ENCODE results near the gene SERPINB7. TPM values are rescaled to one million over a fixed set of nuclear protein-coding genes. Genes with fewer than 3 reads are reported as not detected.

Gene SERPINB7
- total and polyA plus RNA-seq, 10 of the 15 experiments (the other 5 are each of a cell fraction or from before 2014, with no cell fraction given), result not detected

DNA sequence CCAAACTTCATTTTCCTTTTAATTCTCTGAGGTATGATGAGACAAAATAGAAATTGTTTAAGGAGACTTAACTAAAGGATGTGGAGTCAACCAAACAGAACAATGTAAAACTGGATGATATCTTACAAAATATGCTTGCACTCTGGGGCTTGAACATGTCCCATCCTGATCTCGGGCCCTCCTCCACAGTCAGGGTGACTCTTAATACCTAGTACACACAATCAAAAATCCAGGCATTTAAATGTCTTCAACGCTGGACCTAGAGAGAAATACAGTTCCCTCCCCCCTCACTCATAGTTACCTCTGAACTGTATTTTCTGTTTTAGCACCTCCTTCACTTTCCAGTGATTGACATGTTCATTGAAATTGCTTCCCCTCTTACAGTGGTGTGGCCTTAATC is 75.4 kb downstream of the SERPINB7 start:
- WGBS (ENCODE audit: insufficient coverage, insufficient replicate concordance, low lambda C conversion rate, missing lambda C conversion rate), result 39% methylated on average over 2 of the region's 2 CpGs
- Histone ChIP-seq H3K79me2 (ENCODE audit: control insufficient read depth, insufficient read depth, low read length) (no peaks in the 10 kb centered on the region), H3K4me2 (ENCODE audit: control insufficient read depth, insufficient read depth) (no peak overlapping the region), H2AFZ (ENCODE audit: control insufficient read depth, low read depth, low read length) (no peak overlapping the region), H3K4me1 (ENCODE audit: control insufficient read depth, insufficient read depth, low read length) (no peaks in the 10 kb centered on the region), H3K9ac (ENCODE audit: control insufficient read depth, insufficient read depth, low read length) (no peak overlapping the region), H3K4me3 (no peak overlapping the region), H4K20me1 (ENCODE audit: control insufficient read depth, insufficient read depth) (no peaks in the 10 kb centered on the region), H3K27me3 (replicated peaks in 1 of 2; ENCODE audit: control insufficient read depth in 2 of 2, insufficient read depth in 2 of 2, low read length in 1 of 2) (peaks cover 0 to 2% of the 10 kb centered on the region in 2 experiments; a peak in 2 of 4 replicates), H3K36me3 (ENCODE audit: control insufficient read depth in 2 of 2, insufficient read depth in 2 of 2, low read length in 1 of 2) (no peaks in the 10 kb centered on the region), H3K9me3 (replicated peaks; ENCODE audit: control insufficient read depth, insufficient read depth, low read length) (no peaks in the 10 kb centered on the region), H3K27ac (ENCODE audit: control insufficient read depth, insufficient read depth) (no peak overlapping the region)
- ChIA-PET RAD21 (ENCODE audit: unreplicated experiment) (no interaction called here), POLR2A (no interaction called here), SMC1A (ENCODE audit: uncharacterized antibody, unreplicated experiment) (no interaction called here), CTCF (no interaction called here)
- in situ Hi-C loops (cut with MboI), result no loop called here
- intact Hi-C loops (cut with micrococcal nuclease; ENCODE audit: unreplicated experiment), result loop anchor here (1.0 kb wide), 1 partner anchor 86 kb away; no protein-coding TSS in a partner anchor
- TF ChIP-seq, protein P1, sequence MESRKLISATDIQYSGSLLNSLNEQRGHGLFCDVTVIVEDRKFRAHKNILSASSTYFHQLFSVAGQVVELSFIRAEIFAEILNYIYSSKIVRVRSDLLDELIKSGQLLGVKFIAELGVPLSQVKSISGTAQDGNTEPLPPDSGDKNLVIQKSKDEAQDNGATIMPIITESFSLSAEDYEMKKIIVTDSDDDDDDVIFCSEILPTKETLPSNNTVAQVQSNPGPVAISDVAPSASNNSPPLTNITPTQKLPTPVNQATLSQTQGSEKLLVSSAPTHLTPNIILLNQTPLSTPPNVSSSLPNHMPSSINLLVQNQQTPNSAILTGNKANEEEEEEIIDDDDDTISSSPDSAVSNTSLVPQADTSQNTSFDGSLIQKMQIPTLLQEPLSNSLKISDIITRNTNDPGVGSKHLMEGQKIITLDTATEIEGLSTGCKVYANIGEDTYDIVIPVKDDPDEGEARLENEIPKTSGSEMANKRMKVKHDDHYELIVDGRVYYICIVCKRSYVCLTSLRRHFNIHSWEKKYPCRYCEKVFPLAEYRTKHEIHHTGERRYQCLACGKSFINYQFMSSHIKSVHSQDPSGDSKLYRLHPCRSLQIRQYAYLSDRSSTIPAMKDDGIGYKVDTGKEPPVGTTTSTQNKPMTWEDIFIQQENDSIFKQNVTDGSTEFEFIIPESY (IDR thresholded peaks at IDR 0.05), result no peak
- ATAC-seq (no peak; the same call in 2 of the 3 replicates), FAIRE-seq (no peak), DNase-seq (ENCODE audit: low read depth, low spot score) (no peak)
- BruUV-seq (replicated peaks), result no TSS peak

Other genes with a start within 250 kb of the SERPINB7 start
Only the 7 nearest of the 9 such genes appear.
- gene SERPINB13, start 188.1 kb upstream of the SERPINB7 start, total RNA-seq (2014; rRNA removed), result not detected in 2 replicates
- gene SERPINB13, start 188.1 kb upstream of the SERPINB7 start, total RNA-seq (2014; rRNA removed; fragmentation: Illumina TruSeq; extraction: Trizol), result not detected in 2 replicates
- not detected in 2 replicates for gene SERPINB13, start 188.1 kb upstream of the SERPINB7 start, total RNA-seq (2021)
- not detected in 2 replicates for gene SERPINB13, start 188.1 kb upstream of the SERPINB7 start, polyA plus RNA-seq (2011; rRNA removed)
- not detected in 2 replicates for gene SERPINB13, start 188.1 kb upstream of the SERPINB7 start, polyA plus RNA-seq (2014; fragmentation: Illumina TruSeq; extraction: Trizol)
- not detected for gene SERPINB13, start 188.1 kb upstream of the SERPINB7 start, polyA plus RNA-seq (2014; fragmentation: Nextera tagmentation; extraction: Ambion mirVana)
- gene SERPINB13, start 188.1 kb upstream of the SERPINB7 start, polyA plus RNA-seq (2014; rRNA removed), result not detected in 2 replicates
- not detected for gene SERPINB13, start 188.1 kb upstream of the SERPINB7 start, polyA plus RNA-seq (2016; fragmentation: Nextera tagmentation; extraction: Ambion mirVana)
- not detected in 2 replicates for gene SERPINB4, start 131.2 kb upstream of the SERPINB7 start, total RNA-seq (2014; rRNA removed)
- gene SERPINB4, start 131.2 kb upstream of the SERPINB7 start, total RNA-seq (2014; rRNA removed; fragmentation: Illumina TruSeq; extraction: Trizol), result not detected in 2 replicates
- not detected in 2 replicates for gene SERPINB4, start 131.2 kb upstream of the SERPINB7 start, total RNA-seq (2021)
- gene SERPINB4, start 131.2 kb upstream of the SERPINB7 start, polyA plus RNA-seq (2011; rRNA removed), result not detected in 2 replicates
- not detected in 2 replicates for gene SERPINB4, start 131.2 kb upstream of the SERPINB7 start, polyA plus RNA-seq (2014; fragmentation: Illumina TruSeq; extraction: Trizol)
- not detected for gene SERPINB4, start 131.2 kb upstream of the SERPINB7 start, polyA plus RNA-seq (2014; fragmentation: Nextera tagmentation; extraction: Ambion mirVana)
- gene SERPINB4, start 131.2 kb upstream of the SERPINB7 start, polyA plus RNA-seq (2014; rRNA removed), result not detected in 2 replicates
- gene SERPINB4, start 131.2 kb upstream of the SERPINB7 start, polyA plus RNA-seq (2016; fragmentation: Nextera tagmentation; extraction: Ambion mirVana), result not detected
- not detected in 2 replicates for gene SERPINB3, start 113.5 kb upstream of the SERPINB7 start, total RNA-seq (2014; rRNA removed)
- gene SERPINB3, start 113.5 kb upstream of the SERPINB7 start, total RNA-seq (2014; rRNA removed; fragmentation: Illumina TruSeq; extraction: Trizol), result not detected in 2 replicates
- not detected in 2 replicates for gene SERPINB3, start 113.5 kb upstream of the SERPINB7 start, total RNA-seq (2021)
- not detected in 2 replicates for gene SERPINB3, start 113.5 kb upstream of the SERPINB7 start, polyA plus RNA-seq (2011; rRNA removed)
- not detected in 2 replicates for gene SERPINB3, start 113.5 kb upstream of the SERPINB7 start, polyA plus RNA-seq (2014; fragmentation: Illumina TruSeq; extraction: Trizol)
- gene SERPINB3, start 113.5 kb upstream of the SERPINB7 start, polyA plus RNA-seq (2014; fragmentation: Nextera tagmentation; extraction: Ambion mirVana), result not detected
- gene SERPINB3, start 113.5 kb upstream of the SERPINB7 start, polyA plus RNA-seq (2014; rRNA removed), result not detected in 2 replicates
- not detected for gene SERPINB3, start 113.5 kb upstream of the SERPINB7 start, polyA plus RNA-seq (2016; fragmentation: Nextera tagmentation; extraction: Ambion mirVana)
- gene SERPINB11, start 72.5 kb upstream of the SERPINB7 start, total RNA-seq (2014; rRNA removed), result not detected in 2 replicates
- gene SERPINB11, start 72.5 kb upstream of the SERPINB7 start, total RNA-seq (2014; rRNA removed; fragmentation: Illumina TruSeq; extraction: Trizol), result not detected in 2 replicates
- gene SERPINB11, start 72.5 kb upstream of the SERPINB7 start, total RNA-seq (2021), result not detected in 2 replicates
- not detected in 2 replicates for gene SERPINB11, start 72.5 kb upstream of the SERPINB7 start, polyA plus RNA-seq (2011; rRNA removed)
- gene SERPINB11, start 72.5 kb upstream of the SERPINB7 start, polyA plus RNA-seq (2014; fragmentation: Illumina TruSeq; extraction: Trizol), result not detected in 2 replicates
- gene SERPINB11, start 72.5 kb upstream of the SERPINB7 start, polyA plus RNA-seq (2014; fragmentation: Nextera tagmentation; extraction: Ambion mirVana), result not detected
- gene SERPINB11, start 72.5 kb upstream of the SERPINB7 start, polyA plus RNA-seq (2014; rRNA removed), result not detected in 2 replicates
- not detected for gene SERPINB11, start 72.5 kb upstream of the SERPINB7 start, polyA plus RNA-seq (2016; fragmentation: Nextera tagmentation; extraction: Ambion mirVana)
- gene SERPINB2, start 112.3 kb downstream of the SERPINB7 start, total RNA-seq (2014; rRNA removed), result 12.2 and 19.0 TPM in 2 replicates
- 12.2 and 12.9 TPM in 2 replicates for gene SERPINB2, start 112.3 kb downstream of the SERPINB7 start, total RNA-seq (2014; rRNA removed; fragmentation: Illumina TruSeq; extraction: Trizol)
- gene SERPINB2, start 112.3 kb downstream of the SERPINB7 start, total RNA-seq (2021), result 9.6 and 12.5 TPM in 2 replicates
- 25.3 and 32.2 TPM in 2 replicates for gene SERPINB2, start 112.3 kb downstream of the SERPINB7 start, polyA plus RNA-seq (2011; rRNA removed)
- 19.2 and 22.2 TPM in 2 replicates for gene SERPINB2, start 112.3 kb downstream of the SERPINB7 start, polyA plus RNA-seq (2014; fragmentation: Illumina TruSeq; extraction: Trizol)
- gene SERPINB2, start 112.3 kb downstream of the SERPINB7 start, polyA plus RNA-seq (2014; fragmentation: Nextera tagmentation; extraction: Ambion mirVana), result 10 to 100 TPM; 14.6 to 15.5 TPM
- 11.2 and 17.2 TPM in 2 replicates for gene SERPINB2, start 112.3 kb downstream of the SERPINB7 start, polyA plus RNA-seq (2014; rRNA removed)
- gene SERPINB2, start 112.3 kb downstream of the SERPINB7 start, polyA plus RNA-seq (2016; fragmentation: Nextera tagmentation; extraction: Ambion mirVana), result 10 to 100 TPM; 12.4 to 13.4 TPM
- 25.1 and 39.7 TPM in 2 replicates for gene SERPINB10, start 132.5 kb downstream of the SERPINB7 start, total RNA-seq (2014; rRNA removed)
- gene SERPINB10, start 132.5 kb downstream of the SERPINB7 start, total RNA-seq (2014; rRNA removed; fragmentation: Illumina TruSeq; extraction: Trizol), result 35.6 and 40.6 TPM in 2 replicates
- 17.5 and 21.6 TPM in 2 replicates for gene SERPINB10, start 132.5 kb downstream of the SERPINB7 start, total RNA-seq (2021)
- gene SERPINB10, start 132.5 kb downstream of the SERPINB7 start, polyA plus RNA-seq (2011; rRNA removed), result 83.5 and 128 TPM in 2 replicates
- 44.6 and 64.1 TPM in 2 replicates for gene SERPINB10, start 132.5 kb downstream of the SERPINB7 start, polyA plus RNA-seq (2014; fragmentation: Illumina TruSeq; extraction: Trizol)
- 10 to 100 TPM; 20.7 to 23.1 TPM for gene SERPINB10, start 132.5 kb downstream of the SERPINB7 start, polyA plus RNA-seq (2014; fragmentation: Nextera tagmentation; extraction: Ambion mirVana)
- gene SERPINB10, start 132.5 kb downstream of the SERPINB7 start, polyA plus RNA-seq (2014; rRNA removed), result 21.0 and 28.3 TPM in 2 replicates
- 10 to 100 TPM; 12.0 to 12.4 TPM for gene SERPINB10, start 132.5 kb downstream of the SERPINB7 start, polyA plus RNA-seq (2016; fragmentation: Nextera tagmentation; extraction: Ambion mirVana)
- gene HMSD, start 173.9 kb downstream of the SERPINB7 start, total RNA-seq (2014; rRNA removed), result 11.7 and 15.7 TPM in 2 replicates
- 24.8 and 41.0 TPM in 2 replicates for gene HMSD, start 173.9 kb downstream of the SERPINB7 start, total RNA-seq (2014; rRNA removed; fragmentation: Illumina TruSeq; extraction: Trizol)
- 49.4 and 62.2 TPM in 2 replicates for gene HMSD, start 173.9 kb downstream of the SERPINB7 start, total RNA-seq (2021)
- 49.2 and 90.9 TPM in 2 replicates for gene HMSD, start 173.9 kb downstream of the SERPINB7 start, polyA plus RNA-seq (2011; rRNA removed)
- gene HMSD, start 173.9 kb downstream of the SERPINB7 start, polyA plus RNA-seq (2014; fragmentation: Illumina TruSeq; extraction: Trizol), result 45.7 and 83.9 TPM in 2 replicates
- 10 to 100 TPM; 31.5 to 33.4 TPM for gene HMSD, start 173.9 kb downstream of the SERPINB7 start, polyA plus RNA-seq (2014; fragmentation: Nextera tagmentation; extraction: Ambion mirVana)
- 24.7 and 38.0 TPM in 2 replicates for gene HMSD, start 173.9 kb downstream of the SERPINB7 start, polyA plus RNA-seq (2014; rRNA removed)
- gene HMSD, start 173.9 kb downstream of the SERPINB7 start, polyA plus RNA-seq (2016; fragmentation: Nextera tagmentation; extraction: Ambion mirVana), result 10 to 100 TPM; 37.6 to 52.6 TPM